ENCODE results near the gene YY2. TPM values are rescaled to one million over a fixed set of nuclear protein-coding genes. Genes with fewer than 3 reads are reported as not detected.

Gene YY2
- total and polyA plus RNA-seq, 2 of the 8 experiments (the other 6 are each of a cell fraction or from before 2014, with no cell fraction given) = 0.60 to 1.5 TPM

DNA sequence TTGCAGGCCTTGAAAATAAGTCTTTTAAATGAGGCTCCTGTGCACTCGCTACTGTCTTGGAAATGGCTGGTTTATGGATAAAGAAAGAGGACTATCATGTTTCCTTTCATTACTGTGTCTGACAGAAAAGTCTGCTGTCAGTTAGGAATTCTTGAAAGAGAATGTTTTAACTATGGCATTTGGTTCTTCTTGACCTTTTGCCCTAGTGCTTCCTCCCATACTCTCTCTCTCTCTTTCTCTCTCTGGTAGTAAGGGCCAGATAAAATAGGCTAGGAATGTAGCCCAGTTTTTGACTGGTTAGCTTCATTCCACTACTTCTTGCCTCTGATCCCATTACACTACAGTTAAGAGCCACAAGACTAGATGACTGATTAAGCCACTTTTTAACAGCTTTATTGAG, 29.8 kb downstream of the YY2 start:
- no peak overlapping the region for H4K91ac ChIP-seq (replicated peaks; ENCODE audit: insufficient read length, low read length)
- H4K8ac ChIP-seq (ENCODE audit: extremely low read depth, insufficient read depth, low read length) = no peak overlapping the region
- FAIRE-seq (no peak), DNase-seq (ENCODE audit: low read depth in 1 of 2, low spot score in 2 of 2) (no peak)
- no peaks in the 10 kb centered on the region for H3K9me3 ChIP-seq (ENCODE audit: insufficient read depth in 2 of 2, low read depth in 1 of 2, low read length in 1 of 2)
- H3K18ac ChIP-seq (ENCODE audit: extremely low read depth, low read length) = no peak overlapping the region
- no peaks in the 10 kb centered on the region for H3K79me2 ChIP-seq (ENCODE audit: control insufficient read depth in 1 of 2, insufficient read depth in 2 of 2, low read length in 2 of 2)
- no peaks in the 10 kb centered on the region for H3K4me1 ChIP-seq (replicated peaks in 1 of 4; ENCODE audit: control insufficient read depth in 3 of 4, insufficient read depth in 4 of 4, low read length in 3 of 4)
- no peak overlapping the region for H3K27ac ChIP-seq (ENCODE audit: low read depth, low read length)
- no peak overlapping the region for H3K4me2 ChIP-seq (ENCODE audit: insufficient read depth in 1 of 2, low read depth in 2 of 2, low read length in 2 of 2)
- H2BK12ac ChIP-seq (ENCODE audit: low read depth, low read length) = no peak overlapping the region
- no peaks in the 10 kb centered on the region for H3K27me3 ChIP-seq (replicated peaks in 1 of 4; ENCODE audit: control insufficient read depth in 3 of 4, extremely low read depth in 1 of 4, insufficient read depth in 3 of 4, low read length in 3 of 4)
- H3K4ac ChIP-seq (replicated peaks; ENCODE audit: insufficient read length, low read depth, low read length) = no peak overlapping the region
- no peak overlapping the region for H3K4me3 ChIP-seq (ENCODE audit: extremely low read depth in 1 of 4, insufficient read depth in 2 of 4, low read depth in 3 of 4, low read length in 4 of 4)
- no peak overlapping the region for H3K56ac ChIP-seq (replicated peaks; ENCODE audit: insufficient read length, low read depth, low read length)
- H2BK120ac ChIP-seq (replicated peaks; ENCODE audit: low read depth, low read length) = no peak overlapping the region
- no peak overlapping the region for H2AFZ ChIP-seq (ENCODE audit: low read length)
- no peak overlapping the region for H3K23ac ChIP-seq (ENCODE audit: insufficient read length)
- no peaks in the 10 kb centered on the region for H3K79me1 ChIP-seq (ENCODE audit: low read depth, low read length)
- no peak overlapping the region for H3K9ac ChIP-seq (replicated peaks in 1 of 4; ENCODE audit: extremely low read depth in 1 of 4, low read depth in 3 of 4, low read length in 3 of 4)
- no peak for TF ChIP-seq SP1 (IDR thresholded peaks at IDR 0.05; ENCODE audit: low read depth, low read length)
- H4K5ac ChIP-seq (ENCODE audit: insufficient read length, low read depth, low read length) = no peak overlapping the region
- WGBS, 2 experiments (ENCODE audit: extremely low coverage in 1 of 2, insufficient coverage in 1 of 2, insufficient read length in 1 of 2, insufficient replicate concordance in 2 of 2, low coverage in 1 of 2, low lambda C conversion rate in 2 of 2, missing lambda C conversion rate in 1 of 2) = 100% methylated on average over 1 of the region's 1 CpG; no CpG with 5 or more reads in 1 of the 2 experiments
- no peaks in the 10 kb centered on the region for H3K36me3 ChIP-seq (ENCODE audit: control insufficient read depth in 2 of 4, insufficient read depth in 4 of 4, low read length in 3 of 4)
- H3K14ac ChIP-seq (ENCODE audit: insufficient read length) = no peak overlapping the region
- POLR2A ChIA-PET (ENCODE audit: partially characterized antibody) = interaction anchor here (1.6 kb wide), 1 partner anchor 12 kb away, joined by 4 read pairs; no protein-coding TSS in a partner anchor
- H2BK5ac ChIP-seq (ENCODE audit: low read depth, low read length) = no peak overlapping the region
- H2BK15ac ChIP-seq (ENCODE audit: low read length) = no peak overlapping the region
- H3K23me2 ChIP-seq (ENCODE audit: low read depth, low read length) = no peaks in the 10 kb centered on the region
- H2BK20ac ChIP-seq (ENCODE audit: low read length) = no peak overlapping the region
- H4K20me1 ChIP-seq (replicated peaks in 1 of 2; ENCODE audit: control insufficient read depth in 1 of 2, insufficient read depth in 2 of 2, low read length in 2 of 2) = no peaks in the 10 kb centered on the region
- CTCF ChIA-PET (ENCODE audit: partially characterized antibody) = no interaction called here
- no peak overlapping the region for H2AK5ac ChIP-seq (ENCODE audit: low read depth, low read length)
